Neural progenitor cell (in vitro differentiated cells): ENCODE data around the gene FAM8A1. TPM values are rescaled to one million over a fixed set of nuclear protein-coding genes. Genes with fewer than 3 reads are reported as not detected.

Experiments
- DNase-seq: peaks from one replicate; pipeline ENCODE4 v3.0.0-alpha.2; 2016; ENCODE audit warnings: low spot score
- H2AFZ ChIP-seq: fragments of 200-600 bp; sonication (generic); replicated peaks from 2 replicates; pipeline ENCODE4 v1.6.1; 2016; ENCODE audit warnings: antibody characterized with exemption
- H3F3A ChIP-seq: fragments of 200-600 bp; sonication (generic); 2 replicates; pipeline ENCODE4 v1.6.1; 2016; ENCODE audit warnings: antibody characterized with exemption, low read depth
- H3K27ac ChIP-seq: fragments of 200-600 bp; sonication (generic); 2 replicates; pipeline ENCODE4 v1.5.1; 2016; ENCODE audit warnings: mild to moderate bottlenecking
- H3K27me3 ChIP-seq: fragments of 200-600 bp; sonication (generic); 2 replicates; pipeline ENCODE4 v1.6.1; 2016; ENCODE audit warnings: mild to moderate bottlenecking, moderate library complexity
- H3K36me3 ChIP-seq: fragments of 200-600 bp; sonication (generic); 2 replicates; pipeline ENCODE4 v1.5.1; 2016
- H3K4me1 ChIP-seq: fragments of 200-600 bp; sonication (generic); 2 replicates; pipeline ENCODE4 v1.6.1; 2016; ENCODE audit warnings: mixed run types
- H3K4me2 ChIP-seq: fragments of 200-600 bp; sonication (generic); 2 replicates; pipeline ENCODE4 v1.6.1; 2016
- H3K4me3 ChIP-seq: fragments of 200-600 bp; sonication (generic); 2 replicates; pipeline ENCODE4 v1.5.1; 2016
- H3K79me2 ChIP-seq: fragments of 200-600 bp; sonication (generic); 2 replicates; pipeline ENCODE4 v1.6.1; 2016; ENCODE audit warnings: low read depth
- H3K9ac ChIP-seq: fragments of 200-600 bp; sonication (generic); 2 replicates; pipeline ENCODE4 v1.6.1; 2016
- H3K9me3 ChIP-seq: fragments of 200-600 bp; sonication (generic); 2 replicates; pipeline ENCODE4 v1.5.1; 2016; ENCODE audit warnings: low read depth
- H4K20me1 ChIP-seq: fragments of 200-600 bp; sonication (generic); 2 replicates; pipeline ENCODE4 v1.6.1; 2016; ENCODE audit warnings: low read depth
- H3K27ac Mint-ChIP-seq: 3 replicates; pipeline ENCODE4 v1.8.0; 2021; ENCODE audit warnings: mixed read lengths
- H3K27me3 Mint-ChIP-seq: 2 replicates; pipeline ENCODE4 v1.8.0; 2022; ENCODE audit warnings: low read depth, mild to moderate bottlenecking, inconsistent platforms, moderate library complexity, mixed read lengths; ENCODE audit not compliant: insufficient read depth
- H3K36me3 Mint-ChIP-seq: 3 replicates; pipeline ENCODE4 v1.8.0; 2021; ENCODE audit warnings: mixed read lengths
- H3K4me1 Mint-ChIP-seq: 3 replicates; pipeline ENCODE4 v1.8.0; 2021; ENCODE audit warnings: mixed read lengths
- H3K4me3 Mint-ChIP-seq: 3 replicates; pipeline ENCODE4 v1.8.0; 2021; ENCODE audit warnings: mild to moderate bottlenecking, moderate library complexity, mixed read lengths
- H3K9me3 Mint-ChIP-seq: 3 replicates; pipeline ENCODE4 v1.8.0; 2020; ENCODE audit warnings: mixed read lengths
- CTCF ChIP-seq: fragments of 200-600 bp; sonication (generic); IDR thresholded peaks from 2 replicates; pipeline ENCODE4 v1.5.1; 2017; ENCODE audit warnings: antibody characterized with exemption, mild to moderate bottlenecking
- EZH2 ChIP-seq: fragments of 200-600 bp; sonication (generic); IDR thresholded peaks from 2 replicates; pipeline ENCODE4 v1.6.1; 2017; ENCODE audit warnings: antibody characterized with exemption, mild to moderate bottlenecking, moderate library complexity
- EZH2phosphoT487 ChIP-seq: fragments of 200-600 bp; sonication (generic); IDR thresholded peaks from 2 replicates; pipeline ENCODE4 v1.6.1; 2017; ENCODE audit warnings: antibody characterized with exemption
- total RNA-seq: library from RNA; depleted of rRNA; stranded (reverse); fragments of >200 nt; gene quantifications from 2 replicates; pipeline ENCODE4 v1.2.3, GENCODE V29; 2015; ENCODE audit warnings: low replicate concordance

Gene FAM8A1
- total RNA-seq, 1 donor from 2014 or later = 22.9 TPM

GRCh38 chr6:17556014-17556413 lies 44.1 kb upstream of the FAM8A1 start:
- Histone ChIP-seq H3F3A (no peaks in the 10 kb centered on the region), H3K79me2 (no peaks in the 10 kb centered on the region), H3K36me3 (no peaks in the 10 kb centered on the region), H3K27ac (no peak overlapping the region), H4K20me1 (no peaks in the 10 kb centered on the region), H2AFZ (no peak overlapping the region), H3K4me2 (no peak overlapping the region), H3K9me3 (no peaks in the 10 kb centered on the region), H3K27me3 (no peaks in the 10 kb centered on the region), H3K9ac (no peak overlapping the region), H3K4me1 (no peaks in the 10 kb centered on the region), H3K4me3 (no peak overlapping the region)
- H3K9me3 Mint-ChIP-seq = peaks cover 6% of the 10 kb centered on the region
- H3K27me3 Mint-ChIP-seq = no peaks in the 10 kb centered on the region
- TF ChIP-seq CTCF (no peak), EZH2phosphoT487 (no peak), EZH2 (no peak)
- H3K27ac Mint-ChIP-seq = peak overlapping the region; percentile 26
- no peak overlapping the region for H3K4me3 Mint-ChIP-seq
- no peak for DNase-seq
- H3K36me3 Mint-ChIP-seq = peaks cover 29% of the 10 kb centered on the region
- H3K4me1 Mint-ChIP-seq = no peaks in the 10 kb centered on the region

GRCh38 chr6:17562636-17563035 lies 37.5 kb upstream of the FAM8A1 start:
- no peaks in the 10 kb centered on the region for H3K79me2 ChIP-seq
- Mint-ChIP-seq H3K4me3 (no peak overlapping the region), H3K27ac (no peak overlapping the region), H3K9me3 (peaks cover 35% of the 10 kb centered on the region), H3K36me3 (peaks cover 8% of the 10 kb centered on the region), H3K27me3 (peaks cover 4% of the 10 kb centered on the region), H3K4me1 (no peaks in the 10 kb centered on the region)
- no peaks in the 10 kb centered on the region for H3K27me3 ChIP-seq
- TF ChIP-seq EZH2 (no peak), CTCF (no peak), EZH2phosphoT487 (no peak)
- H3F3A ChIP-seq = no peaks in the 10 kb centered on the region
- no peaks in the 10 kb centered on the region for H3K4me1 ChIP-seq
- peaks cover 35% of the 10 kb centered on the region for H3K9me3 ChIP-seq
- no peak overlapping the region for H3K9ac ChIP-seq
- no peak overlapping the region for H3K4me2 ChIP-seq
- no peak overlapping the region for H3K4me3 ChIP-seq
- H3K36me3 ChIP-seq = no peaks in the 10 kb centered on the region
- H2AFZ ChIP-seq = no peak overlapping the region
- H4K20me1 ChIP-seq = no peaks in the 10 kb centered on the region
- no peak for DNase-seq
- no peak overlapping the region for H3K27ac ChIP-seq

- Mint-ChIP-seq H3K36me3 (peaks cover 2% of the 10 kb centered on the region), H3K4me3 (no peak overlapping the region), H3K27ac (no peak overlapping the region), H3K4me1 (no peaks in the 10 kb centered on the region), H3K27me3 (peaks cover 4% of the 10 kb centered on the region), H3K9me3 (peaks cover 32% of the 10 kb centered on the region)
- no peak overlapping the region for H3K27ac ChIP-seq
- peaks cover 35% of the 10 kb centered on the region for H3K9me3 ChIP-seq
- H2AFZ ChIP-seq = no peak overlapping the region
- H3K4me1 ChIP-seq = no peaks in the 10 kb centered on the region
- H3K79me2 ChIP-seq = no peaks in the 10 kb centered on the region
- peak; percentile 9 for DNase-seq
- no peaks in the 10 kb centered on the region for H3K36me3 ChIP-seq
- H3K9ac ChIP-seq = no peak overlapping the region
- no peaks in the 10 kb centered on the region for H3F3A ChIP-seq
- no peak overlapping the region for H3K4me3 ChIP-seq
- H3K27me3 ChIP-seq = no peaks in the 10 kb centered on the region
- H4K20me1 ChIP-seq = no peaks in the 10 kb centered on the region
- TF ChIP-seq EZH2phosphoT487 = no peak
- TF ChIP-seq CTCF = no peak
- no peak for TF ChIP-seq EZH2
- H3K4me2 ChIP-seq = no peak overlapping the region
These were observed 34.7 kb upstream of the FAM8A1 start for GRCh38 chr6:17565399-17565798.
